ENCODE measurements around the gene OTUD3.
"Not testable (repeated sequence)": the region's sequence is repeated elsewhere in the genome, so short reads cannot be mapped to it uniquely, and the experiment has no call there.

Gene OTUD3

DNA sequence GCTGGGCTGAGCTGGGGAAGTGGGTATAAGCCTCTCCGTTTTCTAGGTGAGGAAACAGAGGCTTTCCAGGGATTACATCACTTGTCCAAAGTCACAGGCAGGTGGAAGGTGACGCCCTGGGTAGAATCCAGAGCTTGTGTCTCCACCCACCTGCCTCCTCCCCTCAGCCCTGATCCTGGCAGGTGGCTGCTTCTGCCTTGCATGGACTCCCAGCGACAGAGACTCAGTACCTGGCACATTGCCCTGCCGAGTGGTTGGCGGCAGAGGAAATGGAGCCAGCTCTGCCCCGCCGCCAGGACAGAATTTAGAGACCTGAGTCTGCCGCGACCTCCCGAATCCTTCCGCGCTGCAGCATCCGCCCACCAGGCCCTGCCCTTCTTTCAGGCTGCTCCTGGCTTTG lies 39.1 kb downstream of the OTUD3 start:
- no peak for DNase-seq

DNA sequence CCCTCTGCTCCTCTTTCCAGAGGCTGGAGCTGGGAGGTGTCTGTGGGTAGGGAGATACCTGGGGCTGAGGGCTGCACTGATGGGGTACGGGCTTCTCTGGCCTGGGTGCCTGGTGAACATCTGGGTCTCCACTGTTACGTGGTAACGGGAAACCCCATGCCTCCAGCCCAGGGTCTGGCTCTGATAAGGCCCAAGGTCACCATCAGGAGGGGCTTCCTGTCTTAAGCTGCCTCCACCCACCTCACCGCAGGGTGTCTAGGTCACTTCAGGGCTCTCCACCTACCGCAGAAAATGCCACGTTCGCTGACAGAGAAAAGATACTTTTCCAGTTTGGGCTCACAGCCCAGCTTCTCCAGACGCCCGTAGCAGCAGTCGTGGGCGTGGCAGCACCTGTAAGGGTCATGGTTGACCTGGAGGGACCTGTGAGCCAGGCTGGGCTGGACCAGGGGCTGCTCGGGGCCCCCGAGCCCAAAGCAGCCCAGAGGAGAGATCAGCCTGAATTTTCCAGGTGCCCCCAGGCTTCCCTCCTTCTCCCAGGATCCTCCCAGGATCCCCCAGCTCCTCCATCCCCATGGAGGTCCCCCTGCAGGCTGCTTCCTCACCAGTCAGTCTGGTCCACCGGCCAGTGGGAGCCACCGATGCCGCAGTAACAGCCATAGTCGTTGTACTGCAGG lies 40.0 kb downstream of the OTUD3 start:
- no peak for DNase-seq

DNA sequence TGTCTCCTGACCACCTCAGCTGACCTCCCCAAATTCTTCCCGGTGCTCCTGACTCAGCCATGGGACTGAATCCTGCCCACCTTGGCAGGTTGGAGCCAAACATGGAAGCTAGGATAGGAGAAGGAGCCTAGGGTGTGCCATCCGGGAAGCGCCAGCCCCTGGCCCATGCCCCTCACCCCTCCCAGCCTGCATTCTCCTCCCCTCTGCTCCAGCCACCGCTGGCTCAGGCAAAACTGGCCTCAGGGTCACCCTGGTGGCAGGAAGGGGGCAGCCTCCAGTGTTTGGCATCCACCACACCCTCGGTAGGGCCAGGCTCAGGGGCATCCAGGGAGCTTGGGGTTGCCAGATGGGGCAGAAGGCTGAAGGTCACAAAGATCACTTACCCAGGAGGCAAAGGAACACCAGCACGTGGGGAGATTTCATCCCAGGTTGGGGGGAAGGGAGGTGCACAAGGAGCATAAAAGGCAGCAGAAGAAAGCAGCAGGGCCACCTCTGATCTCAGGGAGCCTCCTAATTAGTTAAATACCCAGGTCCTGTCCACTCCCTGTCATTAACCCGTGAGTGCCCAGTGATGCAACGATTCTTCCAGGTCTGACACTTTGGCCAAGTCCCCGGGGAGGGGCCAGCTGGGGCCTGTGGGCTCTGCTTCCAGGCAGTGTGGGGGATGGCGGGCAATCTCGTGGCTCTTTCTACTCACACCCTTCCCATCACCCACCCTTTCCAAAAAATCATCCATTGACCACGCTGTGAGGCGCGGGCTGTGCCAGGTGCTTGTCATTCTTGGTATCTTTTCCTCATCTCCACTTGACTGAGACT lies 41.1 kb downstream of the OTUD3 start, which contains the start of gene PLA2G2E:
TSS of gene PLA2G2E (minus strand) at position 481 of the 816 bp plus-strand sequence. CDS start at position 423, 58 bp downstream.
- no peak for DNase-seq

DNA sequence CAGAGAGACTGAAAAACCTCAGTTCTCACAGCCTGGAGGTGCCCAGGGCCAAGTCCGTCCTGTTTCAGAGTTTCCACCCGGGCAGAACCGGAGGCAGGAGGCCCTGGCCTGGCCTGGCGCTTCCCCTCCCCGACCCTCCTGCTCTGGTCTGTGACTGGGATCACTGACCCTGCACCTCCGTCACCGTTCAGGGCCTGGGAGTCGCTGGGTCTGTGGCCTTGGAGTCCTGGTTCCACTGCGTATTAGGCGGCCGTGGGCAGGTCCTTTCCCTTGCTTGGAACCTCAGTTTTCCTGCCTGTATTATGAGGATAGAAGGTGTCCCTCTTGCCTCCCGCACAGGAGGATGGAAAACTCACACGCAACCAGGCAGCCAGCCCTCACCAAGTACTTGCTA lies 41.8 kb downstream of the OTUD3 start:
- no peak for DNase-seq

DNA sequence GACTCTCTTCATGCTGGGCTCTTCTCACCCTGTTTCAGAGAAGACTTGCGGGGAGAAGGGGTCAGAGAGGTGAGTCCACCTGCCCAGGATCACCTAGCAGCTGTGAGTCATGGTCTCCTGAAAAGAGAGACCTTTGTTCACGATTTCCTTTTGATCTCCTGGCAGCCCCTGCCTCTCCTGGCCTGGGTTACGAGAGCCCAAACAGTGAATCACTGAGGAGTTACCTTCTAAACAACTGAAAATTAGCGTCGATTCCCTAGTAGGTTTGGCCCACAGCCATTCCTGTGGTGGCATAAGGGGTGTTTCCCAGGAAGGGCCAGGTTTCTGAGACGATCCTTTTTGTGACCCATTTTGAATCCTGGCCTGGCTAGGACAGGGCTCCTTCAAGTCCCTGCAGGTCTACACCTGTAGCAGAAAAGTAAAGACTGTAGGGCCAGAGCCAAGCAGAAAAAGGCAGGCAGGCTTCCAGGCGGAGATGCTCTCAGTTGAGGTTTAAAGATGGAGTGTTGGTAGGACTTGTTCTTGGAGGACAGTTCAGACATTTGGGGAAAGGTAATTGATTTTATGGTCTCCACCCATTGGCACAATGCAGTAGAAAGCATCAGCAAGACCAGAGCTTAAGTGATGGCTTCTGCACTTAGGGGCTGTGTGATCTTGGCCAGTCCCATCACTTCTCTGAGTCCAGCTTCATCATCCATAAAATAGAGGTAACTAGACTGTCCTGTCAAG lies 43.3 kb downstream of the OTUD3 start:
- DNase-seq, result no peak

DNA sequence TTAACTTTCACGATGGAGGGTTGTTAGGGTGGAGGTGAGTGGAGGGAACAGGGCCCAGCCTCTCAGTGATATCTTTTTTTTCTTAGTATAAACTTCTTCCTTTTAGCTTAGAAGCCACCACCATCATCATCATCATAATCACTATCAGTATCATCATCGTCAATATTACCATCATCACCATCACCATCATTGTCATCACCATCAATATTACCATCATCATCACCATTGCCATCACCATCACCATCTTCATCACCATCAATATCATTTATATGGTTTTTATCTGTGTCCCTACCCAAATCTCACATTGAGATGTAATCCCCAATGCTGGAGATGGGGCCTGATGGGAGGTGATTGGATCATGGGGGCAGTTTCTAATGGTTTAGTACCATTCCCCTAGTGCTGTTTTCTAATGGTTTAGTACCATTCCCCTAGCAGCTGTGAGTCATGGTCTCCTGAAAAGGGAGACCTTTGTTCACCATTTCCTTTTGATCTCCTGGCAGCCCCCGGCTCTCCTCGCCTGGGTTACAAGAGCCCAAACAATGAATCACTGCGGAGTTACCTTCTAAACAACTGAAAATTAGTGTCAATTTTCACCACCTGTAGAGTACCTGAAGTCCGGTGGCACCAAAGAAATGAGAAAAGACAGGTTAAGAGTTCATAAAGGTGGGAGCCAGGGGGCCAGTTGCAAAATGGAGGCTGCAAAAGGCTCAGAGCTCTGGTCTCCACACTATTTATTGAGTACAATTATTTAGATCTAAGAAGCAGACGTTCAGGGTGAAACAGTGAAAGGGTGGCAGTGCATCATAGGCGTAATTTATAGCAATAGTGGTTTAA lies 44.3 kb downstream of the OTUD3 start:
- DNase-seq, result no peak

DNA sequence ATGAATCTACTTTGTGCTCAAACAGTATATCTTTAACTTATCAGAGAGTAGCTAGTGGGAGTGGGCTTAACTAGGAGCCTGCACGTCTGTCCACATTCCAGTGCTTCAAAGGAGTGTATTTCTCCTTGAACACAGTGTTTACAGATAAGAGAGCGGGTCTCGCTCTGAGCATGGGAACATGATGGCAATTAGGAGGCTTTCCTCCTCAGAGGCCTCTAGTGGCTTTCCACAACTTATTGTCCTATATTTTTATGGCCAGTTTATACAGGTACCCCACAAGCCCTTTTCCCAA lies 44.9 kb downstream of the OTUD3 start:
- not testable (repeated sequence) for DNase-seq

DNA sequence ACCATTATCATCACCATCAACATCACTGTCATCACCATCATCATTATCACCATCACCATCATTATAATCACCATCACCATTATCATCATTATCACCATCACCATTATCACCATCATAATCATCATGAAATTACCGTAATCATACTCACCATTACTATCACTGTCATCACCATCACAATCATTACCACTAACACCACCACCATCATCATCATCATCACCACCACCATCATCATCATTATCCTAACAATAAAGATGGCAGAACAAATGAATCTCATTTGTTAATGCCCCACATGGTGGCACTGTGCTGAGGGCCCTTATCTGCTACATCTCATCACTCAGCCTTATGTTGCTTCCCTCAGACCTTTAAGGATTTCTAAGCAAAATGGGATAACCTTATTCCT lies 50.7 kb downstream of the OTUD3 start:
- no peak for DNase-seq

DNA sequence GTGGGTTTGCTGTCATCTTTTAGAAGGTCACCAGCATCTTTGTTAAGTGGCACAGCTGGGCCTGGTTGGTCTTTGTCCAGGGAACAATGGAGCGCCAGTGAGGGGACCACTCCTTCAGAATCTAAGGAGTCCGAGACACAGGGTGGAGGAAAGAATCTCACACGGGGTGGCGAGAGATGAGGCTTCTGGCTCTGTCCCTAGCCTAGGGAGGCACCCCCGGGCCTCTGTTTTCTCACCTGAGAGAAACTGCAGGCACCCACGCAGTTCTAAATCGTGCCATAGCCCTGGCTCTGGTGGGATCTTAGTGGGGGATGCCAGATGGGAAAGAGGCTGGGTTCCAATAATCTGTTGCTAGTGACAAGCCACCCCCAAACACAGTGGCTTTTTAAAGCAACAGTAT lies 52.1 kb downstream of the OTUD3 start:
- DNase-seq, result no peak

DNA sequence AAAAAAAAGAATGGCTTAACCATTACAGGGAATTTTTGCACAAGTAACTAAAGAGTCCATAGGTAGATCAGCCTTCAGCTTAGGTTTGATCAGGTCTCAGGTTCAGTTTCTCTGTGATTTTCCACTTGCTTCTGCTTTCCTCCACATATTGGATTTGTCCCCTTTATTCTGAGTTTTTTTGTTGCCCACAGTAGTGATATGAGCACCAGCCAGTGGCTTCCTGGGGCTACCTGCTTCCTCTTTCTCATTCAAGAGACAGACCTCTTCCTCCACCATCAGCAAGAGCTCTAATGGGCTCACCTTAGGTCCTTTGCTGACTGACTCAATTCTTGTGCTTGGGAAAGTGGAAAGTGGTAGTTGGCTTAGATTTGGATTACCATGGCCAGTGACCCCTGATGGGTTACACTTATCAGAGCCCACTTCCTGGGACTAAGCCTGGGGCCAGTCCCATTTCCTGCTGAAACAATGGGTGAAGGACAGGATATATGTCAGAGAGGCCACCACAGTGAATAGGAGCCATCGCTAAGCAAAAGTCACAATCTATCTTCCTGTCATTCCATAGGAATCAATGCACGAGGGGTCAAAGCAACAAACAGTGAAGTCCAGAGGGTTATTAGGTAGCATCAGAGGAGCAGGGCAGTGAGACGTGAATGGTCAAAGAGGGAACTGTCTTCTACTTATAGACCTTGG lies 54.0 kb downstream of the OTUD3 start:
- no peak for DNase-seq

DNA sequence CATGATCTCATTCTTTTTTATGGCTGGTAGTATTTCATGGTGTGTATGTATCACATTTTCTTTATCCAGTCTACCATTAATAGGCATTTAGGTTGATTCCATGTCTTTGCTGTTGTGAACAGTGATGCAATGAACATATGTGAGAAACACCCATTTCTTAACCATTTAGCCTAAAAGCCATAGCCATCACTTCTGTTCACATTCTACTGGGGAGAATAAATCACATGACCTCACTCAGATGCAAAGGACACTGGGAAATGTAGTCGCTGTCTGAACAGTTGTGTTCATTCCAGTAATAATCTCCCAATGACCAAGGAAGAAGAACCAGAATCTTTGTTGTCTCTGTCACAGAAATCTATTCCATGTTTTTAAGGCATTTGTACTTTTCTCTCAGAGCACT lies 56.3 kb downstream of the OTUD3 start:
- DNase-seq, result no peak

DNA sequence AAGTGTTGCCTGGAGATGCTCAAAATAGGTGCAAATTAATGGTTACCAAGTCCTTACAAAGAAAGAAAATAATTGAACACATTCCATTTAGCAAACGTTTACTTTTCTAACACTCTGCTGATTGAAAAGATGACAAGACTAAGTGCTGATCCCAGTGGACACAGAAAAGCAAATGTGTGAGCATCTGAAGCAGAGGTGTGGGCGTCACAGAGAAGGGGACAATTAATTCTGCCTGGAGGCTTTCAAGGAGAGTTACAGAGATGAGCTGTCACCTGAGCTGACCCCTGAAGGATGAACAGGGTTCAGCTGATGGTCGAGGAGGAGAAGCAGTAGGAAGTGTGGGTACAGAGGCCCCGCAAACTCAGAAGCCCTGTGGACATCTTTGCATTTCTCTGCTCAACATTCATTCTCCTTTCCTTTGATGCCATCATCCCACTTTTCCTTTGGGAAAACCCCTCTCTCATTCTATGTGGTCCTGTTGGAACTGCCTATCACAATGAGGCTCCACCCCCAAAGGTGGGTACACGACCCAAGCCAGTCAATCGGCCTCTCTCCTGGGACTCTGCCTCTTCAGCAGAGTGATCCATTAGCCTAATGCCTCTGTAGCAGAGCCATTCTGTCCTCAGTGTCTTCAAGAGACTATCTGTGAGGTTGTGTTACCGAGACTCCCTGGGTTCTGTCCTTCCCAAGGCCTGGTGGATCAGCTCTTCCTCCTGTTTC lies 58.5 kb downstream of the OTUD3 start:
- DNase-seq, result no peak

DNA sequence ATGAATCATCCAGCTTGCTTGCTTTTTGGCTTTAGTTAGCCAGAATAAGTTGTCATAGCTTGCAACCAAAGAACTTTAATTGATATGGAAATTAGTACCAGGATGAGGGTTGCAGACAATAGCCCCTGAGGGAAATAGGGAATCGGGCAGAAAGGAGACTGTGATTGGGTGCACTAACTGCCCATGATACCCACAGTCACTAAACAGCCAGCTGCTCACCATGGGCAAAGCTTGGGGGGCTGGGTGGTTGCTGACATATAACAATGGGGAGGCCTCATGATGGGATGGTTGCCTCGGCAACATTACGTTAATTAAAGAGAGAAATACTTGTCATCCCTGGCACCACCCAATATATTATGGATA lies 59.0 kb downstream of the OTUD3 start:
- no peak for DNase-seq

DNA sequence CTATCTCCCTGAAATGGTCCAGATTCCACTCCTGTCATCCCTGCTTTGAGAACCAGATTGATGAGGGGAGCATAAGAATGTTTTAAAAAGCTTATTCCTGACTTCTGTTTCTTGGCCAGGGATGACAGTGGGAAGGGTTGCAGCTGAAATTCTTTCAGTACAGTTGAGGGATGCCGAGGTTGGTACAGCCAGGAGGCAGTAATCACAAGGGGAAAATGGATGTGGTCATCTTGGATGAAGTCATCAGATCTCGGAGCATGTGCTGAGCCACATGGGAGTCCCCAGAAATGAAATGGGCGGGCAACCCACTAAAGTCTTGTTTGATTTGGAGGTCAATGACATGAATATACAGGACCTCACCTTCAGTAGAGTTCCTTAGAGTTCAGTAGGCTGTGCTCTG lies 59.9 kb downstream of the OTUD3 start:
- no peak for DNase-seq

DNA sequence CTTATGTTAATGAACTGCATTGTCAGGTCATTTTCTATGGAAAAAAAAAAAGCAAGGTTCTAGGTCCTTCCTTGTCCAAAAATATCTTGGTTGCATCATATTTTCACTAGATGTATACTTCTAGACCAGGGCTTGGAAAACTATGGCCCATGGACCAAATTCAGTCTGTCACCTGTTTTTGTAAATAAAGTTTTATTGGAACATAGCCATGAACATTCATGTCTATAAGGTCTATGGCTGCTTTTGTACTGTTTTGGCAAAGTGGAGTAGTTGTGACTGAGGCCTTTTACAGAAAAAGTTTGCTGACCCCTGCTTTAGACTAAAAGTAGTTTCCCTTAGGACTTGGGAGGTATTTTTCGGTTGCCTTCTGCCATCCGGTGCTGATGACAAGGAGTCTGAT lies 60.5 kb downstream of the OTUD3 start:
- DNase-seq, result no peak

DNA sequence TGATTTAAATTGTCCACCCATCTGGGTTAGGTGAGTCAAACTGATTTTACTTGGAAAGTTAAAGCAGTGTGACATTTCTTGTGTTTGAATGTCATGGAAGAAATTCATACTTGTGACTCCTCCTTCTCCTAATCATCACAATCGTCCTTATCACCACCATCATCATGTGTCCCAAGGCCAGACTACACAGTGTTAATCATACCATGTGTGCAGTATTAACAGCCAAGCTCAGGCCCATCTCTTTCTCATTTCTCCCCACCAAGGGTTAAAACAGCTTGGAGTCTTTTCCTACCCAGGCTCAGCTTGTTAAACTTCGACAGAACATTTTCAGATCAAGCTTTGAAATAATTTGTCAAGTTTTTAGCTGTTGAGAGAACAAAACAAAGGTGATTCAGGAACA lies 63.7 kb downstream of the OTUD3 start:
- DNase-seq, result no peak

DNA sequence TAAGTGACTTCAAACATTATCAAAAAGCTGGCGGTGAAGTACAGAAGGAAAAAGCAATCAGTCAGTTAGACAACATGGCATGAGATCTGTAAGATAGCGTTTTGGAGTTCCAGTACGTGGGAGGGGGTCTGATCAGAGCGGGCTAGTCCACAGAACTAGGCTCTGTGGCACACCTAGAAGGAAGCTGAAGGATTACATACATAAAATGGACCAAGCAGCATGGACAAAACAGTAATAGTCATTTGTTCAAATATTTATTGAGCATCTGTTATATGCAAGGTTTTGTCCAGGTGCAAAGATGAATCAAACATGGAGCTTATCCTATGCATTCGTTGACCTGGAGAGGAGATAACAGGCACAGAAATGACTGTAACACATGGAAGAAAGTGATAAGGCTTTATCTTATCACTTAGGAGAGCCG lies 64.1 kb downstream of the OTUD3 start:
- DNase-seq, result no peak

DNA sequence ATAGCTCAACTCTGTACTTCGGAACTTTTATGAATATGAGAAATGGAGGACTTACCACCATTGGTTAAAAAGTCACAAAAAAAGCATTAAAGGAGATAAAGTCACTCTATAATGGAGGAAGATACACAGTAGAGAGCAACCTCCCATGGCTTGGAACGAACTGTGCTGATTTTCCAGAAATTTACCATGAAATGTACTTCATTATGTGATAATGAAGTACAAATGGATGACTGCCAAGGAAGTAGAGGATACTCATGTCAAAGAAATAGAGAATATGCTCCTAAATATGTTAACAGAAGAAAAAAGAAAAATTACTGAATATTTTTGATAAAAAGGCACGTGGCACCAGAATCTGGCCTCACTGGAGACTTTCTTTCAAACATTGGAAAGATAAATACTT lies 64.8 kb downstream of the OTUD3 start:
- no peak for DNase-seq

DNA sequence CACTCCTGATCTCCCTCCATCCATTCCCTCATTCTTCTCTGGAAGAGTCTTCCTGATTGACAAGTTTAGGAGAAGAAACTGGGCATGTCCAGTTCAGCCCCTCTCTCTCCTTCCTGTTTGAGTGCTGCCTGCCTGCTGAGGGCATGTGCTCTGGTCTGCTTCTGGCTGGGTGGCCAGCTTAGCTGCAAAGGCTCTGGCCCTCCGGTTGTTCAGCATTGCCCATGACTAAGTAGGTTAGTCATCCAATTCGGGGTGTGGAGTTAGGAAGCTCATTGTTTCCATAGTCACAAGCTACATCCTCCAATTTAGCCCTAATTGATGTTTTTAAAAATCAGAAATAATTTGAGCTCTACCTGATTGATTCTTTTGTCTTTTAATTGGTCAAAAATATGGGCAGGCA lies 66.8 kb downstream of the OTUD3 start:
- no peak for DNase-seq

DNA sequence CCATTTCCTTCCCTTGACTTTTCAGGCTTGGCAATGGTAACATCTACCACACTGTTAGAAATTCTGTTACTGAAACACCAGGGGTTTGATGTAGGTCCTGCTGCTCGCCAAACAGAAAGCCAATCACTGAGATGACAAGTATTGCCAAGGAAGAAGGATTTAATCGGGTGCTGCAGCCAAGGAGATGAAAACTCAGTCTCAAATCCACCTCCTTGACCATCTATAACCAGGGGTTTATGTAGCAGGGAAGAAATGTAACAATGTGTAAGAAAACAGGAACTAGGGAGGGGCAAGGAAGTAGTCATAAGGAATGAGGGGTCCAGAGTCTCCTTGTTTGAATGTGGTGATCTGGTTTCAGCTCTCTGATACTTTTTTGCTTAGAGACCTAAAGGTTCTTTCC lies 71.9 kb downstream of the OTUD3 start:
- DNase-seq, result no peak

DNA sequence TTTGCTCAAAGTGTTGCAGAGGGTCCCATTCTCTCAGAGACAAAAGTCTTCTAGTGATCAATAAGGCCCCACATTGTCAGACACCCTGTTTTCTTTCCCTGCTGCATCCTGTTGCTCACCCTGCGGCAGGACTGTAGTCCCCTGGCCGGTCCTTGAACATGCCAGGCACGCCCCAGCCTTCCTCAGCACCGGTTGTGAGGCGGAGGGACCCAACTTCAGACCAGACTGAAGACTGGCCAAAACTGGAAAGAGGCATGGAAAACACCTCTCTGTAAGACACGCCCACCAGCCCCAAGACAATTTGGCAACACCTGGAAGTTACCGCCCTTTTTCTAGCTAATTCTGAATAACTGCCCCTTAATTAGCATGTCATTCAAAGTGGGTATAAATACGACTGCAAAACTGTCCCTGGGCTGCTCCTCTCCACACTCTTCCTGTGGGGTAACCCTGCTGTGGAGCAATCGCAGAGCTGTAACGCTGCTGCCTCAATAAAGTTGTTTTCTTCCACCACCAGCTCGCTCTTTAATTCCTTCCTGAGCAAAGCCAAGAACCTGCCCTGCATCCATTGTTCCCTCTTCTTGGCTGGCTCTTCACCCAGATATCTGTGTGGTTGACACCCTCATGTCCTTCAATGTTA lies 73.5 kb downstream of the OTUD3 start:
- no peak for DNase-seq
